Measurements from ENCODE around the gene MCUB.

- TF ChIP-seq CTCF (IDR thresholded peaks at IDR 0.05) (no peak), POLR2A (IDR thresholded peaks at IDR 0.05) (no peak)
These were observed 28.1 kb downstream of the MCUB start for GRCh38 chr4:109588176-109588575.

Data from thyroid gland (tissue), 4 donors.